Left ventricle myocardium superior (tissue), 1 donor: ENCODE measurements around the gene NUBP2. TPM values are rescaled to one million over a fixed set of nuclear protein-coding genes. Genes with fewer than 3 reads are reported as not detected.
A peak's percentile ranks its signal among the peaks of the same experiment; 100 is the strongest.

ENCODE experiments used
- ATAC-seq: fragments of 200-7000 bp; cut with Tn5 transposase; one replicate; pipeline ENCODE4 v1.9.1; 2020; ENCODE audit warnings: mild to moderate bottlenecking, moderate library complexity
- DNase-seq: peaks from one replicate; pipeline ENCODE4 v3.0.0-alpha.2; 2020
- intact Hi-C: fragments of 100-400 bp; cut with micrococcal nuclease; formaldehyde crosslinking; loops from one replicate; pipeline ENCODE4 v1.11.0; 2022
- total RNA-seq: library from RNA; stranded (reverse); fragmentation: NEBNext Ultra II Directional; extraction: Animal tissue kit (Norgen Biotek cat#: 25700); gene quantifications from one replicate; pipeline ENCODE4 v1.2.1, GENCODE V29; 2021
- donor health status: DM: no; HTN: yes; CAD: no; lungs with severe emphysema.

Gene NUBP2
- total RNA-seq, 1 donor from 2014 or later = 36.6 TPM

DNA sequence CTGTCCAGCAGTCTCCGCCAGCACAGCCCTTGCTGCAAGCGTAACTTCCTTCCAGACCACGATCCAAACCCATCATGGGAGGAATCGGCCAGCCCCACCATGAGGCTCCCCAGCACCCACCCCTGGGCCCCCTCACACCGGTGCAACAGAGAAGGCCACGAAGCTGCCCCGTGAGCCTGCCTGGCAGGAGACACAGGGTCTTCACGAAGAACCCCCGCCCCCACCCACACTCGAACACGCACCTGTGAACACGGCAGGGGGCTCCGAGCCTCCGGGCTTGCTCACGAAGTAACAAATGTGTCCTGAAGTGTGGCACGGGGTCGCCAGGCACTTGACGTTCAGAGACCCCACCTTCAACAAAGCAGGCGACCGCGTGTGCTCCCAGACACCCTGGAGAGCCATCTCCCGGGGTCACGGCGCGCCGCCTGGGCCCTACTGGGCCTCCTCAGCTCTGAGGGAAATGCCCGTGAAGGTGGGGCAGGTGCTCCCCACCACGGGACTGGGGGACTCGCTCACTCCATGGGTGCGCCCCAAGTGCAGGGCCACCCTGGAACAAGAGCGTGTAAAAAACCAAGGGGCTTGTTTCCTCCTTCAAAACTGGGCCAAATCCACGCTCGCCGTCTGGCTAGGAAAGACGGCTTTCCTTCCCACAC lies 36.2 kb downstream of the NUBP2 start:
- ATAC-seq (no peak), DNase-seq (peak; percentile 21)
- intact Hi-C loops = no loop called here

DNA sequence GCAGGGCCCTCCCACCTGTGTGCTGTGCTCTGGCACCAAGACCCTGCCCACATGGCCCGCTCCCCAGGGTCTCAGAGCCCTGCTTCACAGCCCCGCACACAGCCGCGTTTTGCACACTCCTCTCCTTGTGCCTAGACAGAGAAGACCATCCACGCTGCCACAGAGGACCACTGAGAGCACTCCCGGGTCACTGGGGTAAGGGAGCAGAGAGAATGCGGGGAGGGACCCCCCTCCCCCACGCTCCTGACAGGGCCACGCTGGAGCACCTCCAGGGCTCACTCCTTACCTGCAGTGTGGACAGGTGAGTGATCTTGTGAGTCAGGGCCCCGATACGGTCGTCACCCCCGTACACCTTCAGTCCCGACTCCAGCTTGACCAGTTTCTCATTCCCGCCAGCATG lies 36.9 kb downstream of the NUBP2 start:
- DNase-seq = no peak
- intact Hi-C loops = no loop called here
- ATAC-seq = no peak

DNA sequence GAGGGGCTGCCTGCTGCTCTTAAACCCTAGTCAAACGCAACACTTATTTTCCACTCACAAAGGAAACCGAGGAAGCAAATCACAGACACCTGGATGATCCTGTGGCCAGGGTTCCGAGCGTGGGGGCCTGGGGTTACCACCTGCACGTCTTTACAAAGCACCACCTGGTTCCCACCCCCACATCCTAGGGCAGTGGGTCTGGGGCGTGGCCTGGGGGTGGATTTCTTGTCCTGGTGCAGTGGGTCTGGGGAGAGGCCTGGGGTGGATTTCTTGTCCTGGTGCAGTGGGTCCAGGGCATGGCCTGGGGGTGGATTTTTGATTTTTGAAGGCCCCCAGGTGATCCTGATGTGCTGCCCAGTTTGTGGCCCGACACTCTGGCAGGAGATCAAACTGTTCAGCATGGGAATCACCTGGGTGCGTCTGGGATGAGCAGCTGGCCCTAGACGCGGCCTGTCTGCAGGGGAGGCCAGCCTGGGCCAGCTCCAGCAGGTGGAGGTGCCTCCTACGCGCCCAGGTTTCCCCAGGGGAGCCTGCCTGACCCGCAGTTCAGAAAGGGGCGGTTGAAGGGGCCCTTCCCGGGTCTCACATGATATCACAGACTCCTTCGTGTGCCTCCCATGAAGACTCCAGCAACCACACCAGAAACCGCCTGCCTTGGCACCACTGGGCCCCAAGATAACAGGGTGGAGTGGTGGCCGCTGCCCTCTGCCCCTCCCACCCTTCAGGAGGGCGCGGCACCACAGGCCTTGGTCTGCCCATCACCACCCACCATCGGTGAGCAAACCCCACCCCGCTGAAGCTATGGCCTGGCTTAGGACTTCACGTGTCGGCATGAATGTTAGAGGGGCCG lies 37.6 kb downstream of the NUBP2 start:
- no peak for ATAC-seq
- intact Hi-C loops = no loop called here
- DNase-seq = no peak

DNA sequence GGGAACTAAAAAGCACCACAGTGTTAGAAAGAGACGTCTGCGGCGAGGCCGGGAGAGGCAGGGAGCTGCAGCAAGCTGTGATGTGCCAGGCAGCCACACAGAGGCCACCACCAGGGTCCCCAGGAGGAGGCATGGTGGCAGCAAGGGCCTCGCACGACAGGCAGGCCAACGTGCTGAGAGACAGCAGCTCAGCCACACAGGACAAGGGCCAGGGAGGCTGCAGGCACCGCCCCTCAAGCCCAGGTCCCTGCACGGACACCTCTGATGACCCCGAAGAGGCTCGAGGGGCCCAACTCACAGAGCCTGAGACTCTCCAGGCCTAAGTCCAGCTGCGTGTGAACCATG lies 38.2 kb downstream of the NUBP2 start:
- DNase-seq (no peak), ATAC-seq (no peak)
- intact Hi-C loops = no loop called here

DNA sequence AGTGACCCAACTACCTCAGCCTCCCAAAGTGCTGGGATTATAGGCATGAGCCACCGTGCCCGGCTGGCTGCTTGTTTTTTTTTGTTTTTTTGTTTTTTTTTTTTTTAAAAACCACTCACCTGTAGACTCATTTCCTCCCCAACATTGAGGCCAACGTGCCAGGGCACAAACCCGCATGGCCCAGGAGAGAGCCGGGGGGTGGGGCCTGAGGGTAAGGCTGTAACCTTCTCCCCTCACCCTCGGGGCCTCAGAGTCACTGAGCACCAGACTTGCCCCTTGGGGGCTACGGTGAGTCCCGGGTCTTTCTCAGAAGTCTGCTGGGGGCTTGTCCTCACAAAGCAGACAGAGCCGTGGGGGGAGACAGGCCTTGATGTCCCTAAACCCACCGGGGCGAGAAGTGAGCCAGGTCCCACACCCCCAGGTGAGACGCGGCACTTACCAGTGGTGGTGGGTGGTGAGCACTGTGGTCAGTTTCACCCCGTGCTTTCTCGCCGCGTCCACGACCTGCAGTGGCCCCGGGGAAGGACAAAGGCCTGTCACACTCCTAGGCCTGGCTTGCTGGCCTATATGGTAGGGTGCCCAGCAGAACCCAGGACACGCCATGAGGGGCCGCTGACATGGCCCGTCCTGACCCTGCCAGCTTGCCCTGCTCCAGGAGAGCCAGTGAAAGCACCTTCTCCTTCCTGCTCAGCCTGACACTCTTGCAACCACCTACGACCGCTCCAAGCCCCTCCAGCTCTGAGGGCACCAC lies 39.3 kb downstream of the NUBP2 start:
- no peak for ATAC-seq
- intact Hi-C loops = no loop called here
- DNase-seq = no peak

DNA sequence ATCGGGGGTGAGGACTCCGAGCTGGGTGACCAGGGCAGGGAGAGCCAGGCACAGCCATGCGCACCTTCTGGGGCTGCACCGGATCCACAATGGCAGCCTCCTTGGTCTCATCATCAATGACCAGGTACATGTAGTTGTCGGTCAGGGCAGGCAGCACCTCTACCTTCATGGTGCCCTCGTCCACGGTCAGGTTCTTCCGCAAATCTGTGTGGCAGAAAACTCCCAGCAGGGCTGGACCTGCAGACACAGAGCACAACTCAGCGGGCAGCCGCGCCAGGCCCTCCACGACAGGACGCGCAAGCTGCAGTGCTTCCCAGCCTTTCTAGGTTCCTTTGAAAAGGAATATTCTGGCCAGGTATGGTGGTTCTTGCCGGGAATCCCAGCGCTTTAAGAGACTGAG lies 40.0 kb downstream of the NUBP2 start:
- intact Hi-C loops = no loop called here
- no peak for ATAC-seq
- DNase-seq = no peak

DNA sequence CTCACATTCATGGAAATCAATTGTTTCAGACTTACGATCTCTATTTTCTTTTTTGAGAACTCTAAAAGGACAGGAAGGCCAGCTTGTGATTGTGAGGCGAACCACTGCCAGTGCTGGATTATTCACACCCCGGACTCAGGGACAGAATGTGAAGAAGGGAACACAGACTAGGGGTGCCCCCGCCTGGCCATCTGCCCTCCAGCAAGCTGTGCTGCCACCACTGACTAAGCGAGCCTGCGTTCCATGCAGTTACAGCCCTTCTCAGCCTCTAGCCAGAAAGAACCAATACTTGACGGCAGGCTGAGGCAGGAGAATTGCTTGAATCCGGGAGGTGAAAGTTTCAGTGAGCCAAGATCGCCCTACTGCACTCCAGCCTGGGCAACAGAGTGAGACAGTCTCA lies 41.1 kb downstream of the NUBP2 start:
- DNase-seq (peak; percentile 53), ATAC-seq (no peak)
- intact Hi-C loops = no loop called here

DNA sequence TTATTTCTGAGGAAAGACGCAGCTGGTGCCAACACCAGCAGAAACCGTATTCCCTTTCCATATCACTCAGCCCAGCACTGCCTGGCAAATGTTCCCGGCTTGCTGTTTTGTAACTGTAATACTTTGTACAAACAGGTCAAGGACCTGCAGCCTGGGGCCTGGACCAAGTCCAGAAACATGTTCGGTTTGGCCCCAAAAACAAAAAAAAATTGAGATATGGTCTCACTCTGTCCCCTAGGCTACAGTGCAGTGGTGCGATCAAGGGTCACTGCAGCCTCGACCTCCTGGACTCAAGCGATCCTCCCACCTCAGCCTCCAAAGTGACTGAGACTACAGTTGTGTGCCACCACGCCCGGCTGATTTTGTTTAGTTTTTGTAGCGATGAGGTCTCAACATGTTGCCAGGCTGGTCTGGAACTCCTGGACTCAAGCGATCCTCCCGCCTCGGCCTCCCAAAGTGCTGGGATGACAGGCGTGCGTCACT lies 42.7 kb downstream of the NUBP2 start:
- ATAC-seq (no peak), DNase-seq (no peak)
- intact Hi-C loops = no loop called here

DNA sequence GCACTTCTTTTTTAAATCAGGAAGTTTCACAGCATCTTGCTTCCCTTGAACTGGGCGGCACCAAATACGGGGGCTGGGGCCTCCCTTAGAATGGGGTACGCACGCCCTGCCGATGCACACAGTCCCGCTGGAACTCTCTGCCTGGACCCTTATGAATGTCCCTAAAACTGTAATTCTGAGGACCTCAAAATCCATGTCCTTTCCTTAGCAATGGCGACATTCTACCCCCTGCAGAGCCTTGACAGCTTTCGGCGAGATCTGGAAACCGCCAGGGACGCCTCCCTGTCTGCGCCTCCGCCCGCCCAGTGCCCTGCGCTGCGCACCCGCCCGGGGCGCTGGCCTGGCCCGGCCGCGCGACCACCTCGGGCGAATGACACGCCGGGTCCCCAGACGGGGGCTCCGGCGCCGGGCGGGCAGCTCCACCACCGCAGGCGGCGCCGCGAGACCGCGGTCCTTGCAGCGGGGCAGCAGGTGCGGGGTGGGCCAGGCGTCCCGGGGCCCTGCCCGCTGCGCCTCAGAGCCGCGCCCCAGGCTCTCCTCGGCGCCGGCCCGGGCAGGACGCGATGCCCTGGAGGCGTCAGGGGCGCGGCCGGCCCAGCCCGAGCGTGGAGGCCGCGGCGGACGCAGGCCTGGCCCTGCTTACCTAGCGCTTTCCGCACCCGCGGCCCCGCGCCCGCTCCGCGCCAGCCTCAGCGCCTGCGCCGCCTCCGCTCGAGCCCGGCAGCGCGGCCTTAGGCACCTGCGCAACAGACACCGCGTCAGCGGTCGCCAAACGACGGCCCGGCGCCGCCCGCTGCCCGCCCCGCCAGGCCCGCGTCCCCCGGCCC lies 43.3 kb downstream of the NUBP2 start:
- intact Hi-C loops = no loop called here
- ATAC-seq = peak; percentile 15
- DNase-seq = peak; percentile 81

DNA sequence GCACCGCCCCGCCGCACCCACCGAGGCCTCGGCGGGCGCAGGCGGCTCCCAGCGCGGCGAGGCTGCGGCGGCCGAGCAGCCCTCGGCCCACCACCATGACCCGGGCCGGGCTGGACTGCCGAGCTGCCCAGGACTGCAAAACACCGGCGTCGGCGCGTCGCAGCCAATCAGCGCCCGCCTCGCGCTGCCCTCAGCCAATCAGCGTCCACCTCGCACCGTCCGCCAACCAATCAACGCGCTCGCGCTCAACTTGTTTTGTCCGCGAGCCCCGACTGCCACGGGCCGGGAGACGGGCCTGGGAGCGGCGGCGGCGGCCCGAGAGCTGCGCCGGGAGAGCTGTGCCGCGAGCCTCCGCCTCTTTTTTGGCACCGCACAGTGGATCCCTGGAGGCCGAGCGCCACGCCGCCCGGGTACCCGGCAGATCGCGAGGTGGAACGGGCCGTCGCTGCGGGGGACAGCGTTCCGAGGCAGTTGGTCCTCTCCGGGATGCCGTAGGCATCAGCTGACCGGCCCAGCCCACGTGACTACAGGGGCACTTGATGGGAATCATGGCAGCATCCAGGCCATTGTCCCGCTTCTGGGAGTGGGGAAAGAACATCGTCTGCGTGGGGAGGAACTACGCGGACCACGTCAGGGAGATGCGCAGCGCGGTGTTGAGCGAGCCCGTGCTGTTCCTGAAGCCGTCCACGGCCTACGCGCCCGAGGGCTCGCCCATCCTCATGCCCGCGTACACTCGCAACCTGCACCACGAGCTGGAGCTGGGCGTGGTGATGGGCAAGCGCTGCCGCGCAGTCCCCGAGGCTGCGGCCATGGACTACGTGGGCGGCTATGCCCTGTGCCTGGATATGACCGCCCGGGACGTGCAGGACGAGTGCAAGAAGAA lies 44.2 kb downstream of the NUBP2 start, which contains the start of the genes FAHD1 and HAGH:
Gene FAHD1 (plus strand): TSS at position 516 of the 883 bp plus-strand sequence. CDS start 33 bp downstream, at position 549.
Gene HAGH (minus strand): TSS at position 135 of the 883 bp plus-strand sequence. CDS start 38 bp downstream, at position 97.
- intact Hi-C loops = no loop called here
- DNase-seq (peak; percentile 97), ATAC-seq (peak; percentile 95)

DNA sequence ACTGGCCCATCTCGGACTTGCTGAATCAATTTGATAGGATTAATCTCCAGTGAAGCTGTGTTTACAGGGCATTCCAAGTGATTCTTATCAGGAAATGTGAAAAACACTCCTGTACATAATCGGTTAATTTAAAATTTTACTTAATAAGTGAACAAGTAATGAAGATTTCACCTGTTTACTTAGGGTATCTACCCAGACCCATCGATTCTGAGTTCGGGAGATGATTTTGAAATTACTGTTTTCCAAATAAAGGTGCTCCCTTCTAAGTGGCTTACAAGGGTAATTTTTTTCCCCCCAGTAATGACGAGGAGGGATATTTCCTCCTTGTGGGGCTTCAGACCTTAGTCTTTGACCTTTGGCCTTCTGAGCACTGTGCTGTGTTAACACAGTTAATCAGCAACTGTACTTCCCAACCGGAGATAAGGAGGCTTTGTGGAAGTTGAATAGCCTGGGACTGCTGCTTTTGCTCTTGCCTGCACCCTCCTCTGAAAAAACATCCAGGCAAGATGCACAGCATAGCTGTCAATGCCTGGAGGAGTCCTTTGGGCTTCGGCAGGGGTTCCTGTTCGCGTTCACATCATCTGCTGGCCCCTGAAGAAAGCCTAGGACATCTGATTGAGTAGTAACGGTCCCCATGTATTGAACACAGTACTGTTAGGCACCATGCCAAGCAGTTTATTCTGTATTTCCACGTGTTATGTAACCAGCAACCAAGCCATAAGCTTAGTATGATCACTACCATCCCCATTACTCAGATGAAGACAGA lies 46.1 kb downstream of the NUBP2 start:
- no peak for ATAC-seq
- intact Hi-C loops = no loop called here
- no peak for DNase-seq

DNA sequence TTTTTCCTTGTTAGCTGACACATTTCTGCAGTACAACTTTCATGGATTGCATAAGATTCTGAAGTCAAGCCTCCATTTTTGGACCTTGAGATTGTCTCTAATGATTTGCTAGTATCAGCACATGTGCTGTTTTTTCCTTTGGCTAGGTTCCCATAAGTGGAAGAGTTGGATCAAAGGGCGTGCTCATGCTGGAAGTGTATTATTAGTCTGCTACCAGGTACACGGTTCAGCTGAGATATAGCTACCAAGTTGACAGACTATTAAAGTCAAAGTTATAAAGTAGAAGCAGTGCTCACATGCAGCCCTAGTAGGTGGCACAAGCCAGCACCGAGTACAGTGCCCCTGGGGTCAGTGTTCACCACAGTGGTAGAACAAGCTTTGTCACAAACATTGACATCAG lies 47.5 kb downstream of the NUBP2 start:
- DNase-seq (no peak), ATAC-seq (no peak)
- intact Hi-C loops = no loop called here

DNA sequence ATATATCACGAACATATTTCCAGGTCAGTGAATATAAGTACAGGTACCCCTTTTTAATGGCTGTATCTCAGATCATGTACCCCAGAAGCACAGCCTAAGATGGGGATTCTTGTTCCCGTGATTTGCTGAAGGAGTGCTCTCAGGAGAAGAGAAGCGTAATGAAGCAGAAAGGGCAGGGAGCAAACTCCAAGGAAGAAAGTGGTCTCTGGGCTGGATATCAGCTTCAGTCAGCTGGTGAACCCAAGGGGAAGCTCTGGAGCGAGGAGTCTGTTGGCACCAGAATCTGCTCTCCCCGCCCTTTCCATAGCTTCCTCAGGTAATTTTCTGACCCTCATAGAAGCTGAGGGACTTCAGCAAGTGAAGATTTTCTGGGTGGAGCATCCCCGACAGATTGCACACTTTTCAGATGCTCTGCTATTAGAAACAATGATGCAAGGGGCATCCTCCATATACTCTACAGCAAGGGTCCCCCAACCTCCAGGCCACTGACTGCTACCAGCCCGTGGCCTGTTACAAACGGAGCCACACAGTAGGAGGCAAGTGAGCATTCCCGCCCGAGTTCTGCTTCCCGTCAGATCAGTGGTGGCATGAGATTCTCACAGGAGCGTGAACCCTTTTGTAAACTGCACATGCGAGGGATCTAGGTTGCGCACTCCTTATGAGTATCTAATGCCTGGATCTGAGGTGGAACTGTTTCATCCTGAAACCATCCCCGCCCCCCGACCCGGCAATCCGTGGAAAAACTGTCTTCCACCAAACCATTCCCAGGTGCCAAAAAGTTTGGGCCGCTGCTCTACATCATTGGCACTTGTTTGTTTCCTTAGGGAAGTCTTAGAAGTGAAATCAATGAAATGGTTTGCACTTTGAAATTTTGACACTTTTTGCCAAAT lies 48.7 kb downstream of the NUBP2 start:
- ATAC-seq (no peak), DNase-seq (no peak)
- intact Hi-C loops = no loop called here

DNA sequence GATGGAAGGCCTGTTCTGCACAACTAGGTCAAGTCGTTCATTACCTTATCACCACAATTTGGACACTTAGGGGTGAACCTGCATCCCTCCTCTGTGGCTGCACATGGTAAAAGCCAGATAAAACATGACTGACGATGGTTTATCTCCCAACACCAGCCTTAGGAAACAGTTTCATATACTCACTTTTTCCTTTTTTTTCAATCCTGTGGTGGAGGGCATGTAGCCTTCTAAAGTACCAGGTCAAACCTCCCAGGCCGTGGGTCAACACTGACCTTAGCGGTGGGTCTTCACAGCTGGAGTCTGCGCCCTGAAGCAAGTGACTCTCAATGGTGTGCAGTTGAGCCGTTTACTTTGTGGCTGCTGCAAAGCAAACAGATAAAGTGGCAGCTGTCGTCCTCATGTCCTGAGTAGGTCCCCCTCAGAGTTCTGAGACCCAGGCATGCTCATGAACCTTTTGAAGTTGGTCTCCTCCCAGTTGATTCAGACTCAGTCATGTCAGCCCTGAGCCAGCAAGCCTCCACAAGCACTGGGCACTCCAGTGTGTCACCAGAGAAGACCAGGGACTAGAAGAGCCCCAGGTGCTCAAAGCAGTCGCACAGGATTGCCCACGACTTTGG lies 50.2 kb downstream of the NUBP2 start:
- ATAC-seq (no peak), DNase-seq (no peak)
- intact Hi-C loops = no loop called here

DNA sequence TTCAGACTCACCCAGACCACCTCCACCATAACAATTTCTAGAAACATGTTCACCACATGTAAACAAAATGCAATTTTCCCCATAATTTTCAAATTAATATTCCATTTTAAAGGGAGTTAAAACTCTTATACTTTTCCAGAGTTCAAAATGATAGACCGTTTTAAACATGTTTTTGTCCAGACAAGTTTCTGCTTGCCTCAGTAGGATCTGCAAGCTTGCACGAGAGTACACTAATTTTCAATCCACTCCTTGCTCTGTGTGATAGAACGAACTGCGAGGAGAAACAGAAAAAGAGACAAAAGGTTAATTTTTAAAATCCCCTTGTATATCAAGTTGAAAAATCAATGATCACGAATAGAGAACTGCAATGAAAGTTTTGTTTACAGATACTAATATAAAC lies 51.3 kb downstream of the NUBP2 start:
- intact Hi-C loops = no loop called here
- ATAC-seq = no peak
- DNase-seq = no peak
